NB4 (cell line): ENCODE data around the gene IQCN.
"Not testable (repeated sequence)": the region's sequence is repeated elsewhere in the genome, so short reads cannot be mapped to it uniquely, and the experiment has no call there.

Source experiments
- POLR2A ChIP-seq: IDR thresholded peaks from 2 replicates; pipeline ENCODE4 v1.6.1; 2011; ENCODE audit warnings: mild to moderate bottlenecking; ENCODE audit not compliant: insufficient read length; ENCODE audit errors: extremely low read depth
- TF ChIP-seq, protein P1 (sequence below): IDR thresholded peaks from one replicate; pipeline ENCODE4 v1.5.1; 2012; ENCODE audit warnings: low read depth, low read length

GRCh38 chr19:18209912-18210311 is 64.3 kb downstream of the IQCN start:
- TF ChIP-seq, protein P1, sequence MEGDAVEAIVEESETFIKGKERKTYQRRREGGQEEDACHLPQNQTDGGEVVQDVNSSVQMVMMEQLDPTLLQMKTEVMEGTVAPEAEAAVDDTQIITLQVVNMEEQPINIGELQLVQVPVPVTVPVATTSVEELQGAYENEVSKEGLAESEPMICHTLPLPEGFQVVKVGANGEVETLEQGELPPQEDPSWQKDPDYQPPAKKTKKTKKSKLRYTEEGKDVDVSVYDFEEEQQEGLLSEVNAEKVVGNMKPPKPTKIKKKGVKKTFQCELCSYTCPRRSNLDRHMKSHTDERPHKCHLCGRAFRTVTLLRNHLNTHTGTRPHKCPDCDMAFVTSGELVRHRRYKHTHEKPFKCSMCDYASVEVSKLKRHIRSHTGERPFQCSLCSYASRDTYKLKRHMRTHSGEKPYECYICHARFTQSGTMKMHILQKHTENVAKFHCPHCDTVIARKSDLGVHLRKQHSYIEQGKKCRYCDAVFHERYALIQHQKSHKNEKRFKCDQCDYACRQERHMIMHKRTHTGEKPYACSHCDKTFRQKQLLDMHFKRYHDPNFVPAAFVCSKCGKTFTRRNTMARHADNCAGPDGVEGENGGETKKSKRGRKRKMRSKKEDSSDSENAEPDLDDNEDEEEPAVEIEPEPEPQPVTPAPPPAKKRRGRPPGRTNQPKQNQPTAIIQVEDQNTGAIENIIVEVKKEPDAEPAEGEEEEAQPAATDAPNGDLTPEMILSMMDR: not testable (repeated sequence)
- TF ChIP-seq POLR2A: not testable (repeated sequence)
